Ovary (tissue), 9 donors: ENCODE measurements around the gene ASIC4. TPM values are rescaled to one million over a fixed set of nuclear protein-coding genes. Genes with fewer than 3 reads are reported as not detected.

ENCODE experiments used
- DNase-seq, 5 donors: peaks; one replicate each; pipeline ENCODE4 v3.0.0-alpha.2; 2019 to 2020
- H3K27ac ChIP-seq, 2 donors: fragments of 200-600 bp; one replicate each; pipeline versions ENCODE4 v1.5.1 to v1.8.0; 2019 to 2022
- H3K27me3 ChIP-seq: fragments of 200-600 bp; one replicate; pipeline ENCODE4 v1.8.0; 2022
- H3K36me3 ChIP-seq: fragments of 200-600 bp; sonication (generic); one replicate; pipeline ENCODE4 v1.5.1; 2019
- H3K4me1 ChIP-seq: one replicate; pipeline ENCODE4 v1.8.1; 2013; ENCODE audit warnings: mild to moderate bottlenecking, moderate library complexity; ENCODE audit not compliant: insufficient read depth
- H3K4me3 ChIP-seq: fragments of 200-600 bp; sonication (generic); one replicate; pipeline ENCODE4 v1.5.1; 2017
- H3K9me3 ChIP-seq, 2 donors: fragments of 200-600 bp in 1 of 2; sonication (generic) in 1 of 2; one replicate each; pipeline versions ENCODE4 v1.5.1 to v1.8.1; 2013 to 2019; ENCODE audit warnings: mild to moderate bottlenecking in 1 of 2, moderate library complexity in 1 of 2
- CTCF ChIP-seq, 3 donors: fragments of 450-650 bp in 2 of 3; fragments of 200-600 bp in 1 of 3; IDR thresholded peaks; one replicate each; pipeline versions ENCODE4 v1.5.1 to v1.8.0; 2016 to 2022; ENCODE audit warnings: antibody characterized with exemption in 3 of 3, mild to moderate bottlenecking in 1 of 3
- EP300 ChIP-seq: sonication (generic); formaldehyde crosslinking; IDR thresholded peaks from one replicate; pipeline ENCODE4 v1.6.1; 2017; ENCODE audit warnings: antibody characterized with exemption
- POLR2A ChIP-seq: fragments of 450-650 bp; IDR thresholded peaks from one replicate; pipeline ENCODE4 v1.6.1; 2017; ENCODE audit warnings: antibody characterized with exemption, mild to moderate bottlenecking, moderate library complexity
- WGBS, 3 donors: extraction: QIAGEN DNeasy Blood & Tissue Kit in 1 of 3; methylation state at CpG; one replicate each; pipeline versions ENCODE4 v1.1.5 to v1.1.7; 2013 to 2017; 5-methylcytosine and 5-hydroxymethylcytosine counted together
- intact Hi-C, 4 donors: fragments of 100-400 bp; cut with DNase I; formaldehyde crosslinking; loops; one replicate each; pipeline versions ENCODE4 v1.11.0 to v1.15.1; 2022 to 2023
- polyA plus RNA-seq, 2 donors: library from polyadenylated mRNA; stranded (reverse); fragments of 200-250 nt in 1 of 2; fragments of 350-450 nt in 1 of 2; fragmentation: Illumina TruSeq in 1 of 2; extraction: RNeasy Lipid Tissue Mini Kit (QIAGEN cat#74804) in 1 of 2; gene quantifications; one replicate each; pipeline ENCODE4 v1.2.3, GENCODE V29; 2013 to 2014
- total RNA-seq, 7 donors: library from RNA; depleted of rRNA in 2 of 7; stranded (reverse); fragments of >200 nt in 2 of 7; fragmentation: NEBNext Ultra II Directional in 3 of 7; extraction: Animal tissue kit (Norgen Biotek cat#: 25700) in 3 of 7; gene quantifications; one replicate each; pipeline versions ENCODE4 v1.1.0 to v1.2.4, GENCODE V29; 2016 to 2023
- donor health status: DM: no; HTN: no; CAD: no; lungs with moderate emphysema.
- donor health status: DM: no; HTN: no; CAD: no.
- donor health status: Bipolar disorder and iron deficiency.
- donor health status: DM: yes; HTN: yes; CAD: no.
- donor health status: DM: no; HTN: no; CAD: no.
- donor health status: DM: yes; HTN: yes; CAD: no.

The ASIC4 gene
- total and polyA plus RNA-seq, 9 donors: 0.05 to 0.28 (median 0.17) TPM; not detected in 5

GRCh38 chr2:219552382-219553167, 38.3 kb downstream of the ASIC4 start:
- no peaks in the 10 kb centered on the region for H3K36me3 ChIP-seq
- peak overlapping the region; percentile 66 to 92 for H3K27ac ChIP-seq
- no peaks in the 10 kb centered on the region for H3K9me3 ChIP-seq
- H3K4me1 ChIP-seq: peaks cover 6% of the 10 kb centered on the region
- TF ChIP-seq POLR2A (peak; percentile 30), CTCF (IDR thresholded peaks at IDR 0.05) (no peak)
- peak overlapping the region; percentile 70 for H3K4me3 ChIP-seq
- WGBS, 3 donors: 0 to 1% (median 1%) methylated on average over 61 to 99 of the region's 99 CpGs
- no peaks in the 10 kb centered on the region for H3K27me3 ChIP-seq
- intact Hi-C loops: loop anchor here in 2 of 4 donors (5.0 kb wide), 2 partner anchors 55 to 80 kb away; no protein-coding TSS in a partner anchor
- peak; percentile 94 to 99 (median 96) for DNase-seq

GRCh38 chr2:219553168-219553417, 38.8 kb downstream of the ASIC4 start:
- H3K27ac ChIP-seq: peak overlapping the region; percentile 66 to 92
- TF ChIP-seq EP300 (no peak), POLR2A (no peak), CTCF (IDR thresholded peaks at IDR 0.05) (no peak)
- H3K4me1 ChIP-seq: peaks cover 6% of the 10 kb centered on the region
- H3K9me3 ChIP-seq: no peaks in the 10 kb centered on the region
- no peak for DNase-seq
- H3K36me3 ChIP-seq: no peaks in the 10 kb centered on the region
- H3K4me3 ChIP-seq: peak overlapping the region; percentile 70
- H3K27me3 ChIP-seq: no peaks in the 10 kb centered on the region
- WGBS, 3 donors: 16 to 25% (median 17%) methylated on average over 7 of the region's 7 CpGs
- intact Hi-C loops: loop anchor here in 2 of 4 donors (5.0 kb wide), 2 partner anchors 54 to 79 kb away; no protein-coding TSS in a partner anchor

GRCh38 chr2:219553463-219553963, 39.2 kb downstream of the ASIC4 start:
- Histone ChIP-seq H3K4me1 (peaks cover 6% of the 10 kb centered on the region), H3K27me3 (no peaks in the 10 kb centered on the region), H3K36me3 (no peaks in the 10 kb centered on the region), H3K27ac (peak overlapping the region; percentile 66 to 92), H3K4me3 (no peak overlapping the region), H3K9me3 (no peaks in the 10 kb centered on the region)
- intact Hi-C loops: loop anchor here in 2 of 4 donors (5.0 kb wide), 2 partner anchors 54 to 79 kb away; no protein-coding TSS in a partner anchor
- peak in 3 of 5 donors; percentile 34 to 58 (median 56) for DNase-seq
- TF ChIP-seq POLR2A (no peak), CTCF (IDR thresholded peaks at IDR 0.05) (no peak), EP300 (no peak)
- WGBS, 3 donors: 65 to 74% (median 72%) methylated on average over 12 of the region's 12 CpGs

- intact Hi-C loops: loop anchor here in 2 of 4 donors (5.0 kb wide), 2 partner anchors 53 to 78 kb away; no protein-coding TSS in a partner anchor
- 90 to 95% (median 92%) methylated on average over 15 of the region's 15 CpGs for WGBS, 3 donors
- Histone ChIP-seq H3K4me3 (no peak overlapping the region), H3K27ac (peak overlapping the region in 1 of 2 donors; percentile 92), H3K4me1 (peaks cover 6% of the 10 kb centered on the region), H3K36me3 (no peaks in the 10 kb centered on the region), H3K27me3 (no peaks in the 10 kb centered on the region), H3K9me3 (no peaks in the 10 kb centered on the region)
- peak in 2 of 5 donors; percentile 62 to 69 for DNase-seq
- TF ChIP-seq POLR2A: no peak
- no peak for TF ChIP-seq CTCF (IDR thresholded peaks at IDR 0.05)
- TF ChIP-seq EP300: no peak
These were observed 40.1 kb downstream of the ASIC4 start for GRCh38 chr2:219554350-219554749.
